ENCODE measurements around the gene IGDCC3.

GRCh38 chr15:65404186-65404872 lies 26.5 kb upstream of the IGDCC3 start:
- TF ChIP-seq CTCF (IDR thresholded peaks at IDR 0.05) = no peak
- no peak for TF ChIP-seq POLR2A (IDR thresholded peaks at IDR 0.05)

Measured in testis (tissue), 2 donors.